GM04503 (cell line): ENCODE measurements around the gene NTM.

Experiments
- DNase-seq: peaks from one replicate; pipeline ENCODE4 v3.0.0-alpha.2; 2012; ENCODE audit warnings: low read depth

NTM gene

GRCh38 chr11:131373095-131373725 is 2.8 kb downstream of the NTM start:
- no peak for DNase-seq

- DNase-seq = no peak
These were observed 3.3 kb downstream of the NTM start for GRCh38 chr11:131373756-131374155.

DNA sequence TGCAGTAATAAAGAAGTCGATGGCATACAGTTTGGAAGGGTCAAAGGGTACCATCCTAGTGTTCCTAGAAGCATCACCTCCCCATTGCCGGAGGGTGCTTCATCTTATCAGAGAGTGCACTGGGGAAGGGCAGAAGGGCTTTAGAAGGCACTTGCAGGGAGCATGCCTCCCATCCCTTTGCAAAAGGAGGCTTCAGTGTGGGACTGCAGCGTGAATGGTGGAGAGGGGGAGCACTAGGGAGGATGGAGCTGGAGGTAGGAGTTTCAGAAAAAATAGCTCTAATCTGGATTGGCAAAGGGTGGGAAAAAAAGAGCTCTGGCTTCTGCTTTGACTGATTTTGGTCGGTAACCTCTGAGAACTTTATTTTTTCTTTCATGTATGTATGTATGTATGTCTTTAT is 5.0 kb downstream of the NTM start:
- DNase-seq = no peak

- no peak for DNase-seq
These were observed 5.5 kb downstream of the NTM start for GRCh38 chr11:131375915-131376314.

DNA sequence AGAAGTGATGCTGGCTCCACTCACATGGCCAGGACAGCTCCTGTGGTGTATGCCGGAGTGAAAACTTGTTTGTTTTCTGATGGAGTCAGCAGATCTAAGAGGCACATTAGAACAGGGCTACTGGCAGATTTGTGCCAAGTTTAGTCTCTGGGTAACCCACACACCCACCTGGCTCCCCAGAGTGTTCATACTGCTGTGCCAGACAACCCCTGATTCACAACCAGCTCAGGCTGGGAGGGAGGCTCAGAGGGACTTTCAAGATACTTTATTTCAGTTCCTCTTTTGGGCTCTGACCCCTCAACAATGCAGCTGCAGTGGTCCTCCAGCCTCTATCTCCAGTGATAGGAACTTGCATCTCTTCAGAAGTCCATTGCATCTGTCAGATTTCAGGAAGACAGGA is 8.5 kb downstream of the NTM start:
- DNase-seq = no peak

DNA sequence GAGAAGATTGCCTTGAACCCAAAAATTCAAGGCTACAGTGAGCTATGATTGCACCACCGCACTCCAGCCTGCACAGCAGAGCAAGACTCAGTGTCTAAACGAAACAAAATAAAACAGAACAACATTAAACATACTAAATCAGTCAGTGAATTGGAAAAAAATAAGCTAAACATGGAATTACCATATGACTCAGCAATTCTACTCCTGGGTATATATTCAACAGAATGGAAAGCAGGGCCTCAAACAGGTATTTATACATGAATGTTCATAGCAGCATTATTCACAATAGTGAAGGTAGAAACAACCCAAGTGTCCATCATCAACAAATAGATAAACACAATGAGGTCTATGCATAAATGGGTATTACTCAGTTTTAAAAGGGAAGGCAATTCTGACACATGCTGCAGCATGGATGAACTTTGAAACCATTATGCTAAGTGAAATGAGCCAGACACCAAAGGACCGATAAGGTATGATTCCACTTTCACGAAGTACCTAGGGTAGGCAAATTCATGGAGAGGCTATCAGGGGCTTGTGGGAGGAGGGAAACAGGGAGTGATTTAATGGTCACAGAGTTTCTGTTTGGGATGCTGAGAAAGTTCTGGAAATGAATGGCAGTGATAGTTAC is 15.5 kb downstream of the NTM start:
- DNase-seq = no peak

DNA sequence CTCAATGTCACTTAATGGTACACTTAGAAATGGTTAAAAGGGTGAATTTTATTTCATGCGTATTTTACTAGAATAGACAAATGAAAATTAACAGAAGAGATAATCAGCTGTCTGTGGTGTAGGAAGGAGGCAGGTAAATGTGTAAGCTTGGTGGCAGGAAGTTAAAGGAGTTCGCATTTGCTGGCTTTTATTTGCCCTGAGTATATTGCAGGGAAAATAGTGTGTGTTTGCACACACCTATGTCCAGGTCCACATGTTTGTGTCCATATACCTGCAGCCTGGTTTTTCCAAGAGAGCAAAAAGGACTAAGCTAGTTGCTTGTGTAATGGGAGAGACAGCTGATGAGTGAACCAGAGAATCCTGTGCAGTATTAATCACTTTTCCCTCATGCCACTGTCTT is 16.0 kb downstream of the NTM start:
- DNase-seq = no peak

DNA sequence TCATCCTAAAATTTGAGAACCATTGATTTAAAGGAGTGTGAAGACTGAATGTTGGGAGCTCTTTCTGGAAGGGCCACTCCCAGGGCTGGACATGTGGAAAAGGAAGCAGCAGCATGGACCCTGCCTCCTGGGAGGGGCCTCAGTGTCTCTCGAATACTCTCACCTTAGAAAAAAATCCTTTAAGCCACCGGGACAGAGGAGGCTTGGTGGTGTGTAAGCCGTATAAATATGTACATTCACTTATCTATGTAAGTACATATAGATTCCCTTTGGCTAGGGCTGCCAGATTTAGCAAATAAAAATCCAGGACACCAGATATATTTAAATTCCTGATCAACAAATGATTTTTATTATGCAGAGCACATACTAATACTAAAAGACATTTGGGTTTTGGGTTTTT is 17.6 kb downstream of the NTM start:
- no peak for DNase-seq

GRCh38 chr11:131389582-131389981 is 19.2 kb downstream of the NTM start:
- no peak for DNase-seq

DNA sequence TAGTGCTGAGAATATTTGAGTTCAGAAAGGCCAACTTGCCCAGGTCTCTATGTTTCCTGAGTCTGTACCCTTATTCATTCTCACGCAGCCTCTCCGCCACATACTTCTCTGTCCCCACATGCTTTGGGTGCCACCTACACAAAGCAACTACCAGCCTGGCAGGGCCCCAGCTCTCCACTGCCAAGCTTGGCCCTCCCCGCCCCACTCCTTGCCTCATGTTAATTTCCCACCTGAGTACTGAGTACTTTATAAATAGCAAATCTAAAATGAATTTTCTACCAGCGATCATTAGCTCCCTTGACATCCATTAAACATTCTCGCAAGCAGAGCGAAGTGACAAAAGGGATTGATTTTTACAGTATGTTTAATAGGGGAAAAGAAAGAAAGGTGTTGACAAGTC is 20.8 kb downstream of the NTM start:
- no peak for DNase-seq

DNA sequence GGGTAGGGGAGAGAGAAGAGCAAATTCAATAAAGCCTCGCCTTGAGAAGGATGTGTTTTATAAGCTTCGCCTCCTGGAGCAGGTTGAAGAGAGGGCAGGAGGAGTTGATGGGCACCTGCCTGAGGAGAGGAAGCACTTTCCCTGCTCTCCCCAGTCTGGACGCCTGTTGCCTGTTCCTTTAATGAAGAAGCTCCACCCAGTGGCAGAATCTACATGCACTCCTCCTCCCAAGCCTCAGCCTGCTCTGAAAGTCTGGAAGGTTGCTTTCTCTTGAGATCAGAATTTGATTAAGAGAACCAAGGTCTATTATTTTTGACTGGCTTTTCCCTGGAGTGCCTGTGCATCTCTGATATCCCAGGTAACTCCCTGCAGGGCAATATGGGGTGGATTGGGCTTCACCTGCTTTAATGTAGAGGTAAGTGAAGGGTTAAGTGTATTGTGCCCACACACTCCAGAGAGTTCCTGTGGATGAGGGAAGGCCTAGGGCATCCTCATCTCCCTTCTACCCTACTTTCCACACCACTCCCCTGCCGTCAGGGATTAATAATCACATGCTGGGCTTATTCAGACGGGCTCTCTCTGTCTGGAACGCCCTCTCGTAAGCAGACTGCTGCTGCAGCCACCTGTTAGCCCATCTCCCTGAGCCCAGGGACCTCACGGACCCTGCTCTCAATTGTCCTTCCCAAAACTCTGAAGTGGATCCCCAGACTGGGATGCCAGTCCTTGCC is 22.3 kb downstream of the NTM start:
- DNase-seq = no peak

DNA sequence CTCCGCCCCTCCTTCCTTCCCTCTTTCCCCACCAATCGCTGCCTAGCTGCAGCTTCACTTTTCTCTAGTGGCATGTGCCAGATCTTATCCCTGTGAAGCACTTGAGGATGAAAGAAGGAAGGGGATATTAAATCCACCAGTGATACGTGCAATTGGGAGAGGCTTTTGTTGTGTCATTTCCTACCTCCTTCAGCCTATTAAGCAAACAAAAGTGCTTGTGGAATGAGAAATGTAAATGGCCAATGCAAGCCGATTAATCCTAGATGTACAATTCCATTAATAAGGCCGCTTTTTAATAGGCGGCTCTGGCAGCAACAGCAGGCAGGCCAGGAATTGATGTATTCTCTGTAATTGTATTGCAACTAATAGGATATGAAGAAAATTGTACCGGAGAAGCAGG is 23.3 kb downstream of the NTM start:
- no peak for DNase-seq

GRCh38 chr11:131397675-131398074 is 27.3 kb downstream of the NTM start:
- DNase-seq = no peak

DNA sequence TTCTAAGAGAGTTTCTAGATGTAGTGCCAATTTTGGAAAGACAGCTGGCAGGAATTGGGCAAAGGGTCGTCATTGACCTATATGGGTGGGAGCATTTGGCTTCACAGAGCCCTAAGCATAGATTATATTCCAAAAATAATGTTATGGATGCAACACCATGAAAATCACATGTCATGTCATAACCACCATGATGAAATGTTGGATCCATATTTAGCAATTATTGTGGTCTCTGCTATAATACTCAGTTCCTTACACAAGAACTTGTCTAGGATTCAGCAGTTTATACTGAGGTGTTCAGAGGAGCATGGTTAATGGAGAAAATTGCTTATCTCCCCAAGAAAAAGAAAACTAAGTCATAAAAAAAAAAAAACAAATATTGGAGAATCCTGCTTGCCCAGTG is 31.6 kb downstream of the NTM start:
- DNase-seq = no peak

DNA sequence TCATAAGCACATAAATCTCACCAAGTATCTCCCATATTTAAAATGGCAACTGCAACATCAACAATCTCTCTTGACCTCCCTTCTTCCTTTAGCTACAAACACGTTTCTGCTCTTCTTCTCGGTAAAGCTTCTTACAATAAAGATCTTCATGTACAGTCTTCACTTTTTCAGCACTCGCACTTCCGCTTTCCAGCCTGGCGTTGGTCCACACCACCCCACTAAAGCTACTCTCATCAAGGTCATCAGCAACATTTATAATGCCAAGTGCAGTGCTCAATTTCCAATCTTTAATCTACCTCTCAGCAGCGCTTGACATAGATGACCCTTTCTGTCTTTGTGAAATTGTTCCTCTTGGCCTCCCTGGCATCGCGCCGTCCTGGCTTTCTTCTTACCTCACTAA is 33.6 kb downstream of the NTM start:
- no peak for DNase-seq

GRCh38 chr11:131408025-131408640 is 37.7 kb downstream of the NTM start:
- peak; percentile 8 for DNase-seq

DNA sequence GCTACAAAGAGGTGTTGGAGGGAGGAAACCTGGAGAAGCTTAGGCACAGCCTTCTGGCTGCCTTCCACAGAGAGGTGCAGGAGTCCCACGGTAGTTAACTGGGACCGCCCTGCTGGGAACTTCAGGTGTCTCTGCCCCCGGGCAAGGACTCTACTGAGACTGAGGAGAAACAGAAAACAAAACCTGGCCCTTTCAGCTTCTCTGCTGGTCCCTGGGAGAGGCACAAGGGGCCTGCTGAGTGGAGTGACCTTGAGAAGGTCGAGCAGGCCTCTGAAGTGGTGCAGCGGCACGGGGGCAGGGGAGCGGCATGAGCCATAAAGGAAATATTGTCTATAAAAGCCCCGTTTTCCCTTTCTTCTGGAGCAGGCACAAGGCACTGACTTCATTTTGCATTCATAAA is 38.9 kb downstream of the NTM start:
- no peak for DNase-seq

GRCh38 chr11:131411636-131412035 is 41.2 kb downstream of the NTM start:
- no peak for DNase-seq

GRCh38 chr11:131412061-131412460 is 41.6 kb downstream of the NTM start:
- no peak for DNase-seq

DNA sequence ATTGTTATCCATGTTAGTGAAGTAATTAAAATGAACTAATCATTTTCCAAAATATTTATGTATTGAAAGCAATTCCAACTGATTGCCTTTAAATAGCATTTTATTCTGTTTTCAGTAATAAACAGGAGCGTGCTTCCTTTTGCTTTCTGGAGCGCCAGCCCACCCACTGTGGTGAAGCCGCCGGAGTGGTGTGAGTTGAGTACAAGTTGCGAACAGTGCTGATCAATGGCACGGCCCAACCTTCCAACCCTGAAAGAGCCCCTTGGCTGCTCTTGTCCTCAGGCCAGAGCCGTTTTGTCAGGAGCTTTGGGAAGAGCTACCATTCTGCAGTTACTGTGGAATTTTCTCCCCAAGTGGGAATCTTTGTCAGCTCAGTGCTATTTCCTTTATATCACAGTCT is 42.8 kb downstream of the NTM start:
- no peak for DNase-seq

DNA sequence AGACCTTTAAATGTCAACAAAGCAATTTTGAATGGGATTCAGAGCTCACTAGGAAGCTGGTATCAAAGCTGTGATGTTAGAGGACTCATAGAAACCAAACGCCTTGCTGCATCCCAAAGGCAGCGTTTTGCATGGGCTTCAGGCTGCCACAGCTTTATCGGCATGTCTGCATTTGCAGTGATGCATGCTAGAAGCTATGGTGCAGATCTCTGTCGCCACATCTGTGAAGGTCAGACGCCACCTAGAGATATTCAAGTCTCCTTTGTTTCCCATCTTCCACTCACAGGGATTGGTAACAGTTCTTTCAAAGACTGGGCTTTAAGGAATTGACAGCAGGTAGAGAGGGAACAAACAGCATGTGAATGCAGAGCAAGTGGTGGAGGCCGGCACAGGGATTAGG is 47.8 kb downstream of the NTM start:
- DNase-seq = no peak

- no peak for DNase-seq
These were observed 50.8 kb downstream of the NTM start for GRCh38 chr11:131421066-131421855.
